NB4 (cell line): ENCODE measurements around the gene MXI1.
A peak's percentile ranks its signal among the peaks of the same experiment; 100 is the strongest.

Experiments used
- MYC ChIP-seq: IDR thresholded peaks from 2 replicates; pipeline ENCODE4 v1.6.1; 2011; ENCODE audit warnings: low read depth, low read length
- POLR2A ChIP-seq: IDR thresholded peaks from 2 replicates; pipeline ENCODE4 v1.6.1; 2011; ENCODE audit warnings: mild to moderate bottlenecking; ENCODE audit not compliant: insufficient read length; ENCODE audit errors: extremely low read depth
- TF ChIP-seq, protein P1 (sequence below): IDR thresholded peaks from 2 replicates; pipeline ENCODE4 v1.6.1; 2011; ENCODE audit warnings: low read depth, low read length
- TF ChIP-seq, protein P2 (sequence below): IDR thresholded peaks from one replicate; pipeline ENCODE4 v1.5.1; 2012; ENCODE audit warnings: low read depth, low read length

DNA sequence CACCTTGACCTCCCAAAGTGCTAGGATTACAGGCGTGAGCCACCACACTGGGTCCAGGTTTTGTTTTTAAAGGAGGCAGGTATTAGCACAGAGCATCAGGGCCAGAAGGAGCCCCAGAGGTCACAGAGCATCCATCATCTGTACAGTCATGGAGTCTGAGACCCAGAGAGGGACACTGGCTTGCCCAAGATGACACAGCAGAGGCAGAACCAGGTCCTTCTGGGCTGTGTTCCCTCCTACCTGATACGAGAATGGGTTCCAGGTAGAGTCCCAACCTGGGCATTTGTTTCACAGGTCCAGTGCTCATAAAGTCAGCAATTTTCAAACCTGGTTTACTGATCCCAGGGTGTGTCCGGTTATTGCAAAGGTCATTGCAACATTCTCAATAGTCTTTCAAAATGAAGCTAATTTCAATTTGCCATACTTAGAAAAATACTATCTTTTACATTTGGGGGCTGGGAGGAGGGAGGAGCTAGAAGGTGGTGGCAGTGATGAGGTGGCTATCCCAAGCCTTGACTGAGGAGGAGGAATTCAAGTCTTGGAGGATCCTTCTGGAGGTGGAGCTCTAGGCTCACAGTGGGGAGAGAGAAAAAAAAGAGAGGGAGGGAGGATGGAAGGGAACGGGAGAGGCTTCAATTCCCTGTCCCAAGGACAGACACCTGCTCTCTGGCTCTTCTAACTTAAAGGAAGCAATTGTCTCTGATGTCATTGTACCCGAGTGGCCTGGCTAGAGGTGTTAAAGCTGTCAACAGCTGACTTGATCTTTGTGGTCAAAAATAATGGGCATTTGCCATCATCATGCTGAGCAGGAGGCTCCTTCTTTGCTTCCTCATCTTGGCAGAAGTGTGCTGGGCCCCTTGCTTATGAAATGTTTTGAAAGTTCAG is 8.1 kb downstream of the MXI1 start:
- TF ChIP-seq POLR2A (no peak), MYC (peak; percentile 46)
- TF ChIP-seq, protein P1, sequence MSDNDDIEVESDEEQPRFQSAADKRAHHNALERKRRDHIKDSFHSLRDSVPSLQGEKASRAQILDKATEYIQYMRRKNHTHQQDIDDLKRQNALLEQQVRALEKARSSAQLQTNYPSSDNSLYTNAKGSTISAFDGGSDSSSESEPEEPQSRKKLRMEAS: peak; percentile 63
- TF ChIP-seq, protein P2, sequence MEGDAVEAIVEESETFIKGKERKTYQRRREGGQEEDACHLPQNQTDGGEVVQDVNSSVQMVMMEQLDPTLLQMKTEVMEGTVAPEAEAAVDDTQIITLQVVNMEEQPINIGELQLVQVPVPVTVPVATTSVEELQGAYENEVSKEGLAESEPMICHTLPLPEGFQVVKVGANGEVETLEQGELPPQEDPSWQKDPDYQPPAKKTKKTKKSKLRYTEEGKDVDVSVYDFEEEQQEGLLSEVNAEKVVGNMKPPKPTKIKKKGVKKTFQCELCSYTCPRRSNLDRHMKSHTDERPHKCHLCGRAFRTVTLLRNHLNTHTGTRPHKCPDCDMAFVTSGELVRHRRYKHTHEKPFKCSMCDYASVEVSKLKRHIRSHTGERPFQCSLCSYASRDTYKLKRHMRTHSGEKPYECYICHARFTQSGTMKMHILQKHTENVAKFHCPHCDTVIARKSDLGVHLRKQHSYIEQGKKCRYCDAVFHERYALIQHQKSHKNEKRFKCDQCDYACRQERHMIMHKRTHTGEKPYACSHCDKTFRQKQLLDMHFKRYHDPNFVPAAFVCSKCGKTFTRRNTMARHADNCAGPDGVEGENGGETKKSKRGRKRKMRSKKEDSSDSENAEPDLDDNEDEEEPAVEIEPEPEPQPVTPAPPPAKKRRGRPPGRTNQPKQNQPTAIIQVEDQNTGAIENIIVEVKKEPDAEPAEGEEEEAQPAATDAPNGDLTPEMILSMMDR: no peak
